ENCODE measurements around the gene PCP2. TPM values are rescaled to one million over a fixed set of nuclear protein-coding genes. Genes with fewer than 3 reads are reported as not detected.

PCP2 gene
- total and polyA plus RNA-seq, 2 donors (not counting 1 experiment from before 2014, with no cell fraction given): not detected

- no peak overlapping the region for H3K4me3 ChIP-seq (replicated peaks in 1 of 4; ENCODE audit: control extremely low read depth in 1 of 4, insufficient read depth in 1 of 4, low read depth in 3 of 4, low read length in 4 of 4)
- no peak overlapping the region for H3K27ac ChIP-seq (ENCODE audit: insufficient read depth, low read length)
- TF ChIP-seq EZH2 (IDR thresholded peaks at IDR 0.05; ENCODE audit: low read length, missing control alignments) (no peak), CTCF (conservative IDR thresholded peaks at IDR 0.05 in 1 of 2, IDR thresholded peaks at IDR 0.05 in 1 of 2; ENCODE audit: low read depth in 1 of 2, low read length in 2 of 2) (no peak)
- H3K4me1 ChIP-seq (ENCODE audit: control insufficient read depth, extremely low read depth, insufficient read depth, low read length): no peaks in the 10 kb centered on the region
- H3K9ac ChIP-seq (ENCODE audit: insufficient read depth, low read length): no peak overlapping the region
- no peaks in the 10 kb centered on the region for H3K27me3 ChIP-seq (ENCODE audit: control insufficient read depth, insufficient read depth, low read length)
- no peak for DNase-seq (ENCODE audit: low read depth in 2 of 2)
- no peaks in the 10 kb centered on the region for H3K9me3 ChIP-seq (ENCODE audit: control insufficient read depth, insufficient read depth, low read depth, low read length)
- no peaks in the 10 kb centered on the region for H3K79me2 ChIP-seq (ENCODE audit: control insufficient read depth, insufficient read depth, low read length)
- no peaks in the 10 kb centered on the region for H4K20me1 ChIP-seq (ENCODE audit: control insufficient read depth, extremely low read depth, insufficient read depth, low read length)
- no peak overlapping the region for H3K4me2 ChIP-seq (ENCODE audit: extremely low read depth, insufficient read depth, low read length)
- H2AFZ ChIP-seq (ENCODE audit: low read length): no peak overlapping the region
- peaks cover 19% of the 10 kb centered on the region for H3K36me3 ChIP-seq (ENCODE audit: control insufficient read depth, insufficient read depth, low read length)
Measured at GRCh38 chr19:7617735-7618134, 15.8 kb downstream of the PCP2 start.

- Histone ChIP-seq H2AFZ (ENCODE audit: low read length) (no peak overlapping the region), H3K9ac (ENCODE audit: insufficient read depth, low read length) (no peak overlapping the region), H3K9me3 (ENCODE audit: control insufficient read depth, insufficient read depth, low read depth, low read length) (no peaks in the 10 kb centered on the region), H4K20me1 (ENCODE audit: control insufficient read depth, extremely low read depth, insufficient read depth, low read length) (no peaks in the 10 kb centered on the region), H3K36me3 (ENCODE audit: control insufficient read depth, insufficient read depth, low read length) (peaks cover 14% of the 10 kb centered on the region), H3K79me2 (ENCODE audit: control insufficient read depth, insufficient read depth, low read length) (no peaks in the 10 kb centered on the region), H3K27me3 (ENCODE audit: control insufficient read depth, insufficient read depth, low read length) (no peaks in the 10 kb centered on the region), H3K4me2 (ENCODE audit: extremely low read depth, insufficient read depth, low read length) (no peak overlapping the region), H3K27ac (ENCODE audit: insufficient read depth, low read length) (no peak overlapping the region), H3K4me1 (ENCODE audit: control insufficient read depth, extremely low read depth, insufficient read depth, low read length) (no peaks in the 10 kb centered on the region), H3K4me3 (replicated peaks in 1 of 4; ENCODE audit: control extremely low read depth in 1 of 4, insufficient read depth in 1 of 4, low read depth in 3 of 4, low read length in 4 of 4) (no peak overlapping the region)
- no peak for DNase-seq (ENCODE audit: low read depth in 2 of 2)
- no peak for TF ChIP-seq CTCF (conservative IDR thresholded peaks at IDR 0.05 in 1 of 2, IDR thresholded peaks at IDR 0.05 in 1 of 2; ENCODE audit: low read depth in 1 of 2, low read length in 2 of 2)
- TF ChIP-seq EZH2 (IDR thresholded peaks at IDR 0.05; ENCODE audit: low read length, missing control alignments): no peak
Measured at GRCh38 chr19:7617172-7617571, 16.3 kb downstream of the PCP2 start.

- Histone ChIP-seq H3K27ac (ENCODE audit: insufficient read depth, low read length) (no peak overlapping the region), H3K4me2 (ENCODE audit: extremely low read depth, insufficient read depth, low read length) (no peak overlapping the region), H3K79me2 (ENCODE audit: control insufficient read depth, insufficient read depth, low read length) (no peaks in the 10 kb centered on the region), H3K9me3 (ENCODE audit: control insufficient read depth, insufficient read depth, low read depth, low read length) (no peaks in the 10 kb centered on the region), H3K9ac (ENCODE audit: insufficient read depth, low read length) (no peak overlapping the region), H3K36me3 (ENCODE audit: control insufficient read depth, insufficient read depth, low read length) (peaks cover 5% of the 10 kb centered on the region), H2AFZ (ENCODE audit: low read length) (no peak overlapping the region), H3K4me3 (replicated peaks in 1 of 4; ENCODE audit: control extremely low read depth in 1 of 4, insufficient read depth in 1 of 4, low read depth in 3 of 4, low read length in 4 of 4) (no peak overlapping the region), H4K20me1 (ENCODE audit: control insufficient read depth, extremely low read depth, insufficient read depth, low read length) (no peaks in the 10 kb centered on the region), H3K27me3 (ENCODE audit: control insufficient read depth, insufficient read depth, low read length) (no peaks in the 10 kb centered on the region), H3K4me1 (ENCODE audit: control insufficient read depth, extremely low read depth, insufficient read depth, low read length) (no peaks in the 10 kb centered on the region)
- TF ChIP-seq CTCF (conservative IDR thresholded peaks at IDR 0.05 in 1 of 2, IDR thresholded peaks at IDR 0.05 in 1 of 2; ENCODE audit: low read depth in 1 of 2, low read length in 2 of 2) (no peak), EZH2 (IDR thresholded peaks at IDR 0.05; ENCODE audit: low read length, missing control alignments) (no peak)
- DNase-seq (ENCODE audit: low read depth in 2 of 2): no peak
Measured at GRCh38 chr19:7614859-7615741, 18.4 kb downstream of the PCP2 start.

Measured in fibroblast of lung (primary cell).